LoVo (cell line): ENCODE results near the gene HMCN2.

Experiments
- DNase-seq: peaks from one replicate; pipeline ENCODE4 v3.0.0-alpha.2; 2016; ENCODE audit warnings: low spot score

HMCN2 gene

GRCh38 chr9:130471411-130472183 lies 206.0 kb downstream of the HMCN2 start:
- DNase-seq, result no peak

- no peak for DNase-seq
These were observed 206.7 kb downstream of the HMCN2 start for GRCh38 chr9:130472184-130472705.

GRCh38 chr9:130473009-130473408 lies 207.4 kb downstream of the HMCN2 start:
- DNase-seq, result no peak

- no peak for DNase-seq
These were observed 208.0 kb downstream of the HMCN2 start for GRCh38 chr9:130473566-130473965.

- no peak for DNase-seq
These were observed 208.5 kb downstream of the HMCN2 start for GRCh38 chr9:130474106-130474505.

GRCh38 chr9:130476151-130476730 lies 210.7 kb downstream of the HMCN2 start:
- DNase-seq, result no peak

GRCh38 chr9:130477564-130477963 lies 212.0 kb downstream of the HMCN2 start:
- DNase-seq, result no peak

- DNase-seq, result no peak
These were observed 212.6 kb downstream of the HMCN2 start for GRCh38 chr9:130478152-130478551.

GRCh38 chr9:130478736-130479575 lies 213.4 kb downstream of the HMCN2 start:
- no peak for DNase-seq

GRCh38 chr9:130479587-130479986 lies 214.0 kb downstream of the HMCN2 start:
- DNase-seq, result no peak

- DNase-seq, result no peak
These were observed 215.1 kb downstream of the HMCN2 start for GRCh38 chr9:130480673-130481072.

- DNase-seq, result no peak
These were observed 216.9 kb downstream of the HMCN2 start for GRCh38 chr9:130482463-130482862.

GRCh38 chr9:130483371-130483971 lies 217.9 kb downstream of the HMCN2 start:
- DNase-seq, result no peak
